ENCODE results near the gene GPR62. TPM values are rescaled to one million over a fixed set of nuclear protein-coding genes. Genes with fewer than 3 reads are reported as not detected.
A peak's percentile ranks its signal among the peaks of the same experiment; 100 is the strongest.

Gene GPR62
- total RNA-seq, 2 experiments from 2014 or later, result not detected

GRCh38 chr3:51974277-51974962, 19.2 kb downstream of the GPR62 start:
- peak overlapping the region; percentile 76 for H3K4me3 ChIP-seq (ENCODE audit: low read depth, low read length, poor library complexity, severe bottlenecking)
- no peaks in the 10 kb centered on the region for H4K20me1 ChIP-seq (ENCODE audit: insufficient read depth, low read length)
- H3K9me2 ChIP-seq (ENCODE audit: insufficient read depth, low read length), result no peaks in the 10 kb centered on the region
- H3K27ac ChIP-seq (ENCODE audit: low read depth, low read length, poor library complexity, severe bottlenecking), result peak overlapping the region; percentile 30
- peak; percentile 1; the same call in 1 of the 2 replicates for TF ChIP-seq CTCF (conservative IDR thresholded peaks at IDR 0.05; ENCODE audit: low read length)
- no peak for TF ChIP-seq EZH2phosphoT487 (IDR thresholded peaks at IDR 0.05; ENCODE audit: borderline replicate concordance, low read depth, low read length)
- DNase-seq (ENCODE audit: low spot score), result no peak
- ChIA-PET POLR2A (interaction anchor here (0.8 to 0.9 kb wide), 2 partner anchors 32 to 33 kb away, joined by 3 read pairs; partner anchors contain the start of genes PARP3 and RRP9), CTCF (ENCODE audit: unreplicated experiment) (interaction anchor here (0.5 to 1.3 kb wide), 3 partner anchors 12 to 41 kb away, joined by 3 to 4 read pairs (median 4); partner anchors contain the start of gene RRP9)
- no peaks in the 10 kb centered on the region for H3K36me3 ChIP-seq (ENCODE audit: insufficient read depth, low read length)
- peak overlapping the region; percentile 95 for H2AFZ ChIP-seq (ENCODE audit: low read length)
- H3K9me3 ChIP-seq (ENCODE audit: low read length), result no peaks in the 10 kb centered on the region
- intact Hi-C loops (cut with micrococcal nuclease; ENCODE audit: unreplicated experiment), result loop anchor here (1.0 to 2.0 kb wide), 2 partner anchors 20 to 32 kb away; partner anchors contain the start of genes PARP3 and RPL29
- no peaks in the 10 kb centered on the region for H3K79me2 ChIP-seq (ENCODE audit: insufficient read depth, low read depth, low read length)
- peaks cover 30% of the 10 kb centered on the region for H3K4me1 ChIP-seq (ENCODE audit: insufficient read depth, low read length, poor library complexity, severe bottlenecking)
- H3K4me2 ChIP-seq (ENCODE audit: low read length), result peak overlapping the region; percentile 95
- BruUV-seq (replicated peaks), result no TSS peak

DNA sequence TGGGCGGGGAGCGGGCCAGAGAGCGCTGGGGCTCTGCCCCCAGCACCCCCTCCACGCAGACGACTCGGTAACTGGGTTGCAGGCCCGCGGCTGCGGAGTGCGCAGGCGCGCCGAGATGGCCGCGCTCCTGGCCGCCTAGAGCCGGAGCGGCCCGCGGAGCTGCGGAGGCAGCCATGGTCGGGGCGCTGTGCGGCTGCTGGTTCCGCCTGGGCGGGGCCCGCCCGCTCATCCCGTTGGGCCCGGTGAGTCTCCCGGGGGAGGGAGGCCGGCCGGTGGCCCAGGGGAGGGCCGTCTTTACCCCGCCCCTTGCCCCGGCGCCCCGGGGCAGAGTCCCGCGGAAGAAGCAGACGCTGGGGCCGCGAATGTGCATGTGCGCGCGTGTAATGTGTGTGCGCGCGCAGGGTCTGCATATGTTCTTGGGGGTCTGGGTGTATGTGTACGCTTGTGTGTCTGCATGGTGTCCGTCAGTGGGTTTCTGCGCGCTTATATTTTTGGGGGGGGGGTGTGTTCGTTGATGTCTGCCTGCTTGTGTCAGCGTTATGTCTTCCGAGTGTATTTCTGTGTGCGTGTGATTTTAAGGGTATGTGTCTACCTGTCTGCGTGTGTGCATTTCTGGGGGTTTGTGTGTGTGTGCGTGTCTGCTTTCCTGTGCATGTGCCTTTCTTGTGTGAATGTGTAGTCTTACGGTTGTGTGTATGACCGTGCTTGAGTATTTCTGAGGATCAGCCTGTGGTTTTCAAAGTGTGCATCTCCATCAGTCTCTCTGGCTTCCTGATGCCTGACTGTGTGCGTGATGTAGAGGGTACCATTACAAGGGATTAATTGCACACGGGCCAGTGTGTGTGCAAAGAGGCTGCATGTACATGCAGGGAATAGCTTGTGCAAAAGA, 20.0 kb downstream of the GPR62 start, which contains the start of gene ABHD14A:
ABHD14A (plus strand) TSS at position 102 of the 889 bp plus-strand sequence; CDS start at position 174, 72 bp downstream.
- Histone ChIP-seq H3K4me1 (ENCODE audit: insufficient read depth, low read length, poor library complexity, severe bottlenecking) (peaks cover 30% of the 10 kb centered on the region), H4K20me1 (ENCODE audit: insufficient read depth, low read length) (no peaks in the 10 kb centered on the region), H3K36me3 (ENCODE audit: insufficient read depth, low read length) (no peaks in the 10 kb centered on the region), H3K27ac (ENCODE audit: low read depth, low read length, poor library complexity, severe bottlenecking) (peak within 1 kb of the TSS; percentile 30), H2AFZ (ENCODE audit: low read length) (peak within 1 kb of the TSS; percentile 95), H3K79me2 (ENCODE audit: insufficient read depth, low read depth, low read length) (no peaks in the 10 kb centered on the region), H3K9me2 (ENCODE audit: insufficient read depth, low read length) (no peaks in the 10 kb centered on the region), H3K4me3 (ENCODE audit: low read depth, low read length, poor library complexity, severe bottlenecking) (peak within 1 kb of the TSS; percentile 76), H3K9me3 (ENCODE audit: low read length) (no peaks in the 10 kb centered on the region), H3K4me2 (ENCODE audit: low read length) (peak within 1 kb of the TSS; percentile 95)
- no TSS peak for BruUV-seq (replicated peaks)
- TF ChIP-seq EZH2phosphoT487 (IDR thresholded peaks at IDR 0.05; ENCODE audit: borderline replicate concordance, low read depth, low read length) (no peak), CTCF (conservative IDR thresholded peaks at IDR 0.05; ENCODE audit: low read length) (no peak)
- POLR2A ChIA-PET, result interaction anchor here (0.7 kb wide), 1 partner anchor 33 kb away, joined by 3 read pairs; the partner anchor contains the start of genes PARP3 and RRP9
- intact Hi-C loops (cut with micrococcal nuclease; ENCODE audit: unreplicated experiment), result loop anchor here (1.0 to 2.0 kb wide), 2 partner anchors 20 to 33 kb away; partner anchors contain the start of genes PARP3 and RPL29
- CTCF ChIA-PET (ENCODE audit: unreplicated experiment), result interaction anchor here (1.3 kb wide), 1 partner anchor 34 kb away, joined by 3 read pairs; the partner anchor contains the start of gene RRP9
- DNase-seq (ENCODE audit: low spot score), result peak; percentile 72

All from OCI-LY7 (cell line).